ENCODE measurements around the gene RNPEP.

DNA sequence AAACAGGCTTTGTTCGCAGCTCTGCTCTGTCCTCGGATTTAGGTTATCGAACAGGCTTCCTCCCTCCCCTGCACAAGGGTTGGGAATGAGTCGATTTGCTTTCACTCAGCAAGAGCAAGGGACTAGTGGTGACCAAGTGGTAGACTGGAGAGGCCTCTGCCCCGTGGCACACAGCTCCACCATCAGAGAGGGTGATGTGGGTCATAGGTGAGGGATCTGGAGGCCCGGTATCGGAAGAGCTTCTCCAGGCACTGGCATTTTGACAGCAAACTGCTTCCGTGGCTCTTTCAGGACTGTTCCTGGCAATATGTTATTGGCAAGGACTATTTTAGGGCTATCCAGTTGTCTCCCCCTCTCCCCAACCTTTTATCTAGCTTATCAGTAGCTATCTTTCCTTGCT is 24.9 kb downstream of the RNPEP start:
- TF ChIP-seq, protein P1, sequence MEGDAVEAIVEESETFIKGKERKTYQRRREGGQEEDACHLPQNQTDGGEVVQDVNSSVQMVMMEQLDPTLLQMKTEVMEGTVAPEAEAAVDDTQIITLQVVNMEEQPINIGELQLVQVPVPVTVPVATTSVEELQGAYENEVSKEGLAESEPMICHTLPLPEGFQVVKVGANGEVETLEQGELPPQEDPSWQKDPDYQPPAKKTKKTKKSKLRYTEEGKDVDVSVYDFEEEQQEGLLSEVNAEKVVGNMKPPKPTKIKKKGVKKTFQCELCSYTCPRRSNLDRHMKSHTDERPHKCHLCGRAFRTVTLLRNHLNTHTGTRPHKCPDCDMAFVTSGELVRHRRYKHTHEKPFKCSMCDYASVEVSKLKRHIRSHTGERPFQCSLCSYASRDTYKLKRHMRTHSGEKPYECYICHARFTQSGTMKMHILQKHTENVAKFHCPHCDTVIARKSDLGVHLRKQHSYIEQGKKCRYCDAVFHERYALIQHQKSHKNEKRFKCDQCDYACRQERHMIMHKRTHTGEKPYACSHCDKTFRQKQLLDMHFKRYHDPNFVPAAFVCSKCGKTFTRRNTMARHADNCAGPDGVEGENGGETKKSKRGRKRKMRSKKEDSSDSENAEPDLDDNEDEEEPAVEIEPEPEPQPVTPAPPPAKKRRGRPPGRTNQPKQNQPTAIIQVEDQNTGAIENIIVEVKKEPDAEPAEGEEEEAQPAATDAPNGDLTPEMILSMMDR (IDR thresholded peaks at IDR 0.05; ENCODE audit: insufficient read depth, low read length): no peak
- TF ChIP-seq, protein P2, sequence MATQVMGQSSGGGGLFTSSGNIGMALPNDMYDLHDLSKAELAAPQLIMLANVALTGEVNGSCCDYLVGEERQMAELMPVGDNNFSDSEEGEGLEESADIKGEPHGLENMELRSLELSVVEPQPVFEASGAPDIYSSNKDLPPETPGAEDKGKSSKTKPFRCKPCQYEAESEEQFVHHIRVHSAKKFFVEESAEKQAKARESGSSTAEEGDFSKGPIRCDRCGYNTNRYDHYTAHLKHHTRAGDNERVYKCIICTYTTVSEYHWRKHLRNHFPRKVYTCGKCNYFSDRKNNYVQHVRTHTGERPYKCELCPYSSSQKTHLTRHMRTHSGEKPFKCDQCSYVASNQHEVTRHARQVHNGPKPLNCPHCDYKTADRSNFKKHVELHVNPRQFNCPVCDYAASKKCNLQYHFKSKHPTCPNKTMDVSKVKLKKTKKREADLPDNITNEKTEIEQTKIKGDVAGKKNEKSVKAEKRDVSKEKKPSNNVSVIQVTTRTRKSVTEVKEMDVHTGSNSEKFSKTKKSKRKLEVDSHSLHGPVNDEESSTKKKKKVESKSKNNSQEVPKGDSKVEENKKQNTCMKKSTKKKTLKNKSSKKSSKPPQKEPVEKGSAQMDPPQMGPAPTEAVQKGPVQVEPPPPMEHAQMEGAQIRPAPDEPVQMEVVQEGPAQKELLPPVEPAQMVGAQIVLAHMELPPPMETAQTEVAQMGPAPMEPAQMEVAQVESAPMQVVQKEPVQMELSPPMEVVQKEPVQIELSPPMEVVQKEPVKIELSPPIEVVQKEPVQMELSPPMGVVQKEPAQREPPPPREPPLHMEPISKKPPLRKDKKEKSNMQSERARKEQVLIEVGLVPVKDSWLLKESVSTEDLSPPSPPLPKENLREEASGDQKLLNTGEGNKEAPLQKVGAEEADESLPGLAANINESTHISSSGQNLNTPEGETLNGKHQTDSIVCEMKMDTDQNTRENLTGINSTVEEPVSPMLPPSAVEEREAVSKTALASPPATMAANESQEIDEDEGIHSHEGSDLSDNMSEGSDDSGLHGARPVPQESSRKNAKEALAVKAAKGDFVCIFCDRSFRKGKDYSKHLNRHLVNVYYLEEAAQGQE (IDR thresholded peaks at IDR 0.05; ENCODE audit: insufficient replicate concordance, low read depth): no peak
- TF ChIP-seq POLR2AphosphoS5 (IDR thresholded peaks at IDR 0.05; ENCODE audit: low read depth): no peak

Data from HL-60 (cell line).